Smooth muscle cell (in vitro differentiated cells): ENCODE results near the gene PTGES2. TPM values are rescaled to one million over a fixed set of nuclear protein-coding genes. Genes with fewer than 3 reads are reported as not detected.

Experiments used
- DNase-seq: peaks from one replicate; lab custom pipeline; 2025; ENCODE audit not compliant: unreplicated experiment; lab: John Stamatoyannopoulos, UW
- H2AFZ ChIP-seq: fragments of 200-600 bp; sonication (generic); 2 replicates; pipeline ENCODE4 v1.6.0; 2016; ENCODE audit warnings: antibody characterized with exemption, low read depth, mild to moderate bottlenecking
- H3F3A ChIP-seq: fragments of 200-600 bp; sonication (generic); 2 replicates; pipeline ENCODE4 v1.6.0; 2017; ENCODE audit warnings: antibody characterized with exemption, low read depth
- H3K27ac ChIP-seq: fragments of 200-600 bp; sonication (generic); 2 replicates; pipeline ENCODE4 v1.5.1; 2016; ENCODE audit warnings: low read depth, mild to moderate bottlenecking
- H3K27me3 ChIP-seq: fragments of 200-600 bp; sonication (generic); 2 replicates; pipeline ENCODE4 v1.6.1; 2016; ENCODE audit warnings: low read depth, mild to moderate bottlenecking
- H3K36me3 ChIP-seq: fragments of 200-600 bp; sonication (generic); 2 replicates; pipeline ENCODE4 v1.5.1; 2016; ENCODE audit warnings: low read depth
- H3K4me1 ChIP-seq: fragments of 200-600 bp; sonication (generic); 2 replicates; pipeline ENCODE4 v1.5.1; 2016; ENCODE audit warnings: low read depth
- H3K4me2 ChIP-seq: fragments of 200-600 bp; sonication (generic); 2 replicates; pipeline ENCODE4 v1.6.0; 2016; ENCODE audit warnings: mild to moderate bottlenecking
- H3K4me3 ChIP-seq: fragments of 200-600 bp; sonication (generic); 2 replicates; pipeline ENCODE4 v1.5.1; 2016; ENCODE audit warnings: mild to moderate bottlenecking
- H3K79me2 ChIP-seq: fragments of 200-600 bp; sonication (generic); 2 replicates; pipeline ENCODE4 v1.6.0; 2016; ENCODE audit warnings: low read depth, mild to moderate bottlenecking
- H3K9ac ChIP-seq: fragments of 200-600 bp; sonication (generic); 2 replicates; pipeline ENCODE4 v1.6.0; 2016; ENCODE audit warnings: low read depth
- H3K9me3 ChIP-seq: fragments of 200-600 bp; sonication (generic); replicated peaks from 2 replicates; pipeline ENCODE4 v1.5.1; 2016; ENCODE audit warnings: low read depth
- H4K20me1 ChIP-seq: fragments of 200-600 bp; sonication (generic); 2 replicates; pipeline ENCODE4 v1.6.0; 2016; ENCODE audit warnings: low read depth
- CTCF ChIP-seq: fragments of 200-600 bp; sonication (generic); IDR thresholded peaks from 2 replicates; pipeline ENCODE4 v1.5.1; 2017; ENCODE audit warnings: borderline replicate concordance, mild to moderate bottlenecking, antibody characterized with exemption; ENCODE audit not compliant: insufficient read depth, poor library complexity, severe bottlenecking
- WGBS: methylation state at CpG from one replicate; pipeline ENCODE4 v1.1.7; 2016; ENCODE audit warnings: low lambda C conversion rate; 5-methylcytosine and 5-hydroxymethylcytosine counted together
- polyA plus RNA-seq: library from polyadenylated mRNA; unstranded; fragments of >200 nt; fragmentation: Nextera tagmentation; extraction: Ambion mirVana; gene quantifications from 2 replicates; pipeline ENCODE4 v1.2.1, GENCODE V29; 2016
- total RNA-seq: library from RNA; depleted of rRNA; stranded (reverse); fragments of >200 nt; gene quantifications from 2 replicates; pipeline ENCODE4 v1.2.3, GENCODE V29; 2014

PTGES2 gene
- total and polyA plus RNA-seq, 2 experiments from 2014 or later: 31.5 to 78.6 TPM

- Histone ChIP-seq H4K20me1 (no peaks in the 10 kb centered on the region), H3K4me1 (no peaks in the 10 kb centered on the region), H3K9ac (no peak overlapping the region), H3K4me2 (no peak overlapping the region), H3F3A (no peaks in the 10 kb centered on the region), H3K27ac (no peak overlapping the region), H3K36me3 (no peaks in the 10 kb centered on the region), H2AFZ (no peak overlapping the region), H3K79me2 (no peaks in the 10 kb centered on the region), H3K27me3 (no peaks in the 10 kb centered on the region), H3K4me3 (no peak overlapping the region), H3K9me3 (no peaks in the 10 kb centered on the region)
- no peak for TF ChIP-seq CTCF
- WGBS: 88% methylated on average over 18 of the region's 18 CpGs
- no peak for DNase-seq
Observed at GRCh38 chr9:128107468-128108268, 19.9 kb downstream of the PTGES2 start.

GRCh38 chr9:128106940-128107467 lies 20.5 kb downstream of the PTGES2 start:
- 98% methylated on average over 23 of the region's 23 CpGs for WGBS
- no peak for DNase-seq
- Histone ChIP-seq H3K9me3 (no peaks in the 10 kb centered on the region), H3K4me1 (no peaks in the 10 kb centered on the region), H3K9ac (no peak overlapping the region), H2AFZ (no peak overlapping the region), H3K27me3 (no peaks in the 10 kb centered on the region), H3K79me2 (no peaks in the 10 kb centered on the region), H3K36me3 (no peaks in the 10 kb centered on the region), H3K27ac (no peak overlapping the region), H4K20me1 (no peaks in the 10 kb centered on the region), H3F3A (no peaks in the 10 kb centered on the region), H3K4me3 (no peak overlapping the region), H3K4me2 (no peak overlapping the region)
- no peak for TF ChIP-seq CTCF

- no peak overlapping the region for H3K9ac ChIP-seq
- no peaks in the 10 kb centered on the region for H4K20me1 ChIP-seq
- no peak overlapping the region for H3K27ac ChIP-seq
- H3K79me2 ChIP-seq: no peaks in the 10 kb centered on the region
- H2AFZ ChIP-seq: no peak overlapping the region
- no peaks in the 10 kb centered on the region for H3K9me3 ChIP-seq
- no peaks in the 10 kb centered on the region for H3F3A ChIP-seq
- TF ChIP-seq CTCF: no peak
- no peak for DNase-seq
- H3K4me3 ChIP-seq: no peak overlapping the region
- no peaks in the 10 kb centered on the region for H3K36me3 ChIP-seq
- no peak overlapping the region for H3K4me2 ChIP-seq
- H3K4me1 ChIP-seq: no peaks in the 10 kb centered on the region
- no peaks in the 10 kb centered on the region for H3K27me3 ChIP-seq
- 99% methylated on average over 20 of the region's 23 CpGs for WGBS
Observed at GRCh38 chr9:128106181-128106939, 21.2 kb downstream of the PTGES2 start.
